ENCODE measurements around the gene FLOT1.

The FLOT1 gene

DNA sequence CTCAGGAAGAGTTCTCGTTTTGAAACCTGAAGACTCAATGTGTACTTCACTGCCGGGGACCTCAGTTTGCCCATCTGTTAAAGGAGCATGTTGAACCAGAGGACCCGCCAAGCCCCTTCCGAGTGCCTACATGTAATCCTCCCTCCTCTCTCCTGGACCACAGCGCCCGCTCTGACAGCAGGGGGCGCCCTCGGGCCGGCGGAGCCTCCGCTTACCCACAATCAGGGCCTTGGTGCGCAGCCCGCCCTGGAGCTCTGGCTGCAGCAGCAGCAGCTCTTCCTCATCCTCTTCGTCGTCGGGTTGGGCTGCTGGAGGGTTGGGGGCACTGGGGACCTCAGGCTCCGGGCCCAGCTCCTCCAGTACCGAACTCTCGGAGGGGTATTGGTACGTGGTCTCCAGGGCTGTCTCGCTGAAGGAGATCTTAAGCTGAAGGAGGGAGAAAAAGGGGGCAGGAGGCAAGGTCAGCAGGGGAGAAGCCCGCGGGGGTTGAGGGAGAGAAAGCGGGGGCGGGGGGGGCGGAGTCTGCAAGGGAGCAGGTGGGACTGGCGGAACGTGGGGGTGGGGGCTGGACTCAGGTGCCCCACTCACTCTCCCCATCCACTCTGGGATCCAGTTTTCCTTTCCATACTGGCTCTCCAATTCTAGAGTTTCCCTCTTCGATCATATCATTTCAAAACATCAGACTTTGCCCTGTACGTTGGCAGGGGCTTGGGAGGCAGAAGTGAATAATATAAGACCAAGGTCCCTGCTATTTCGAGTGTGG is 63.3 kb downstream of the FLOT1 start (continued):
- TF ChIP-seq, protein P1, sequence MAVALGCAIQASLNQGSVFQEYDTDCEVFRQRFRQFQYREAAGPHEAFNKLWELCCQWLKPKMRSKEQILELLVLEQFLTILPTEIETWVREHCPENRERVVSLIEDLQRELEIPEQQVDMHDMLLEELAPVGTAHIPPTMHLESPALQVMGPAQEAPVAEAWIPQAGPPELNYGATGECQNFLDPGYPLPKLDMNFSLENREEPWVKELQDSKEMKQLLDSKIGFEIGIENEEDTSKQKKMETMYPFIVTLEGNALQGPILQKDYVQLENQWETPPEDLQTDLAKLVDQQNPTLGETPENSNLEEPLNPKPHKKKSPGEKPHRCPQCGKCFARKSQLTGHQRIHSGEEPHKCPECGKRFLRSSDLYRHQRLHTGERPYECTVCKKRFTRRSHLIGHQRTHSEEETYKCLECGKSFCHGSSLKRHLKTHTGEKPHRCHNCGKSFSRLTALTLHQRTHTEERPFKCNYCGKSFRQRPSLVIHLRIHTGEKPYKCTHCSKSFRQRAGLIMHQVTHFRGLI (tag by site-specific recombination; IDR thresholded peaks at IDR 0.05): peak; percentile 65; the same call in 1 of the 2 replicates
- TF ChIP-seq ZNF140 (tag by site-specific recombination; IDR thresholded peaks at IDR 0.05): no peak
- TF ChIP-seq IKZF3 (tag by site-specific recombination; IDR thresholded peaks at IDR 0.05): no peak
- no peak for TF ChIP-seq YY1 (tag by site-specific recombination; IDR thresholded peaks at IDR 0.05)
- TF ChIP-seq ZNF221 (tag by site-specific recombination; IDR thresholded peaks at IDR 0.05; ENCODE audit: borderline replicate concordance): no peak
- TF ChIP-seq ZNF544 (tag by site-specific recombination; IDR thresholded peaks at IDR 0.05): no peak
- TF ChIP-seq ZNF133 (tag by site-specific recombination; IDR thresholded peaks at IDR 0.05): no peak
- TF ChIP-seq, protein P2, sequence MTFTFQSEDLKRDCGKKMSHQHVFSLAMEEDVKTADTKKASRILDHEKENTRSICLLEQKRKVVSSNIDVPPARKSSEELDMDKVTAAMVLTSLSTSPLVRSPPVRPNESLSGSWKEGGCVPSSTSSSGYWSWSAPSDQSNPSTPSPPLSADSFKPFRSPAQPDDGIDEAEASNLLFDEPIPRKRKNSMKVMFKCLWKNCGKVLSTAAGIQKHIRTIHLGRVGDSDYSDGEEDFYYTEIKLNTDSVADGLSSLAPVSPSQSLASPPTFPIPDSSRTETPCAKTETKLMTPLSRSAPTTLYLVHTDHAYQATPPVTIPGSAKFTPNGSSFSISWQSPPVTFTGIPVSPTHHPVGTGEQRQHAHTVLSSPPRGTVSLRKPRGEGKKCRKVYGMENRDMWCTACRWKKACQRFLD (tag by site-specific recombination; IDR thresholded peaks at IDR 0.05): no peak
- TF ChIP-seq MZF1 (tag by site-specific recombination; IDR thresholded peaks at IDR 0.05; ENCODE audit: borderline replicate concordance): no peak
- TF ChIP-seq SP7 (tag by site-specific recombination; IDR thresholded peaks at IDR 0.05): 0 out of 2 replicates have a peak, but pooled peaks have one; percentile 35
- TF ChIP-seq, protein P3, sequence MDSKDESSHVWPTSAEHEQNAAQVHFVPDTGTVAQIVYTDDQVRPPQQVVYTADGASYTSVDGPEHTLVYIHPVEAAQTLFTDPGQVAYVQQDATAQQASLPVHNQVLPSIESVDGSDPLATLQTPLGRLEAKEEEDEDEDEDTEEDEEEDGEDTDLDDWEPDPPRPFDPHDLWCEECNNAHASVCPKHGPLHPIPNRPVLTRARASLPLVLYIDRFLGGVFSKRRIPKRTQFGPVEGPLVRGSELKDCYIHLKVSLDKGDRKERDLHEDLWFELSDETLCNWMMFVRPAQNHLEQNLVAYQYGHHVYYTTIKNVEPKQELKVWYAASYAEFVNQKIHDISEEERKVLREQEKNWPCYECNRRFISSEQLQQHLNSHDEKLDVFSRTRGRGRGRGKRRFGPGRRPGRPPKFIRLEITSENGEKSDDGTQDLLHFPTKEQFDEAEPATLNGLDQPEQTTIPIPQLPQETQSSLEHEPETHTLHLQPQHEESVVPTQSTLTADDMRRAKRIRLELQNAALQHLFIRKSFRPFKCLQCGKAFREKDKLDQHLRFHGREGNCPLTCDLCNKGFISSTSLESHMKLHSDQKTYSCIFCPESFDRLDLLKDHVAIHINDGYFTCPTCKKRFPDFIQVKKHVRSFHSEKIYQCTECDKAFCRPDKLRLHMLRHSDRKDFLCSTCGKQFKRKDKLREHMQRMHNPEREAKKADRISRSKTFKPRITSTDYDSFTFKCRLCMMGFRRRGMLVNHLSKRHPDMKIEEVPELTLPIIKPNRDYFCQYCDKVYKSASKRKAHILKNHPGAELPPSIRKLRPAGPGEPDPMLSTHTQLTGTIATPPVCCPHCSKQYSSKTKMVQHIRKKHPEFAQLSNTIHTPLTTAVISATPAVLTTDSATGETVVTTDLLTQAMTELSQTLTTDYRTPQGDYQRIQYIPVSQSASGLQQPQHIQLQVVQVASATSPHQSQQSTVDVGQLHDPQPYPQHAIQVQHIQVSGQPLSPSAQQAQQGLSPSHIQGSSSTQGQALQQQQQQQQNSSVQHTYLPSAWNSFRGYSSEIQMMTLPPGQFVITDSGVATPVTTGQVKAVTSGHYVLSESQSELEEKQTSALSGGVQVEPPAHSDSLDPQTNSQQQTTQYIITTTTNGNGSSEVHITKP (tag by site-specific recombination; IDR thresholded peaks at IDR 0.05): no peak
- TF ChIP-seq, protein P4, sequence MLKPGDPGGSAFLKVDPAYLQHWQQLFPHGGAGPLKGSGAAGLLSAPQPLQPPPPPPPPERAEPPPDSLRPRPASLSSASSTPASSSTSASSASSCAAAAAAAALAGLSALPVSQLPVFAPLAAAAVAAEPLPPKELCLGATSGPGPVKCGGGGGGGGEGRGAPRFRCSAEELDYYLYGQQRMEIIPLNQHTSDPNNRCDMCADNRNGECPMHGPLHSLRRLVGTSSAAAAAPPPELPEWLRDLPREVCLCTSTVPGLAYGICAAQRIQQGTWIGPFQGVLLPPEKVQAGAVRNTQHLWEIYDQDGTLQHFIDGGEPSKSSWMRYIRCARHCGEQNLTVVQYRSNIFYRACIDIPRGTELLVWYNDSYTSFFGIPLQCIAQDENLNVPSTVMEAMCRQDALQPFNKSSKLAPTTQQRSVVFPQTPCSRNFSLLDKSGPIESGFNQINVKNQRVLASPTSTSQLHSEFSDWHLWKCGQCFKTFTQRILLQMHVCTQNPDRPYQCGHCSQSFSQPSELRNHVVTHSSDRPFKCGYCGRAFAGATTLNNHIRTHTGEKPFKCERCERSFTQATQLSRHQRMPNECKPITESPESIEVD (tag by site-specific recombination; IDR thresholded peaks at IDR 0.05): no peak
- no peak for TF ChIP-seq HOXC10 (CRISPR knock-in tag; IDR thresholded peaks at IDR 0.05)
- TF ChIP-seq SP2 (tag by site-specific recombination; IDR thresholded peaks at IDR 0.05): no peak
- no peak for TF ChIP-seq ZNF169 (tag by site-specific recombination; IDR thresholded peaks at IDR 0.05)
- TF ChIP-seq ZNF146 (tag by site-specific recombination; IDR thresholded peaks at IDR 0.05): no peak
- TF ChIP-seq ZSCAN16 (tag by site-specific recombination; IDR thresholded peaks at IDR 0.05): no peak
- no peak for TF ChIP-seq KLF16 (tag by site-specific recombination; IDR thresholded peaks at IDR 0.05)
- no peak for TF ChIP-seq ZNF747 (tag by site-specific recombination; IDR thresholded peaks at IDR 0.05)
- no peak for TF ChIP-seq ZNF433 (tag by site-specific recombination; IDR thresholded peaks at IDR 0.05; ENCODE audit: low read depth)
- TF ChIP-seq, protein P5, sequence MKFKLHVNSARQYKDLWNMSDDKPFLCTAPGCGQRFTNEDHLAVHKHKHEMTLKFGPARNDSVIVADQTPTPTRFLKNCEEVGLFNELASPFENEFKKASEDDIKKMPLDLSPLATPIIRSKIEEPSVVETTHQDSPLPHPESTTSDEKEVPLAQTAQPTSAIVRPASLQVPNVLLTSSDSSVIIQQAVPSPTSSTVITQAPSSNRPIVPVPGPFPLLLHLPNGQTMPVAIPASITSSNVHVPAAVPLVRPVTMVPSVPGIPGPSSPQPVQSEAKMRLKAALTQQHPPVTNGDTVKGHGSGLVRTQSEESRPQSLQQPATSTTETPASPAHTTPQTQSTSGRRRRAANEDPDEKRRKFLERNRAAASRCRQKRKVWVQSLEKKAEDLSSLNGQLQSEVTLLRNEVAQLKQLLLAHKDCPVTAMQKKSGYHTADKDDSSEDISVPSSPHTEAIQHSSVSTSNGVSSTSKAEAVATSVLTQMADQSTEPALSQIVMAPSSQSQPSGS (tag by site-specific recombination; IDR thresholded peaks at IDR 0.05; ENCODE audit: low read depth): no peak
- TF ChIP-seq ZNF302 (tag by site-specific recombination; IDR thresholded peaks at IDR 0.05; ENCODE audit: low read depth): no peak
- TF ChIP-seq, protein P6, sequence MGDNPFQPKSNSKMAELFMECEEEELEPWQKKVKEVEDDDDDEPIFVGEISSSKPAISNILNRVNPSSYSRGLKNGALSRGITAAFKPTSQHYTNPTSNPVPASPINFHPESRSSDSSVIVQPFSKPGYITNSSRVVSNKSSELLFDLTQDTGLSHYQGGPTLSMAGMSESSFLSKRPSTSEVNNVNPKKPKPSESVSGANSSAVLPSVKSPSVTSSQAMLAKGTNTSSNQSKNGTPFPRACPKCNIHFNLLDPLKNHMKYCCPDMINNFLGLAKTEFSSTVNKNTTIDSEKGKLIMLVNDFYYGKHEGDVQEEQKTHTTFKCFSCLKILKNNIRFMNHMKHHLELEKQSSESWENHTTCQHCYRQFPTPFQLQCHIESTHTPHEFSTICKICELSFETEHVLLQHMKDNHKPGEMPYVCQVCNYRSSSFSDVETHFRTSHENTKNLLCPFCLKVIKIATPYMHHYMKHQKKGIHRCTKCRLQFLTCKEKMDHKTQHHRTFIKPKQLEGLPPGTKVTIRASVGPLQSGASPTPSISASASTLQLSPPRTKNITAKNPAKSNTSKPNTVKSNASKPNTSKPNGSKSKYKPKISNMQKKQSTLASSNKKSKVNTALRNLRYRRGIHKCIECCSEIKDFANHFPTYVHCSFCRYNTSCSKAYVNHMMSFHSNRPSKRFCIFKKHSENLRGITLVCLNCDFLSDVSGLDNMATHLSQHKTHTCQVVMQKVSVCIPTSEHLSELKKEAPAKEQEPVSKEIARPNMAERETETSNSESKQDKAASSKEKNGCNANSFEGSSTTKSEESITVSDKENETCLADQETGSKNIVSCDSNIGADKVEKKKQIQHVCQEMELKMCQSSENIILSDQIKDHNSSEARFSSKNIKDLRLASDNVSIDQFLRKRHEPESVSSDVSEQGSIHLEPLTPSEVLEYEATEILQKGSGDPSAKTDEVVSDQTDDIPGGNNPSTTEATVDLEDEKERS (tag by site-specific recombination; IDR thresholded peaks at IDR 0.05): no peak
- TF ChIP-seq, protein P7, sequence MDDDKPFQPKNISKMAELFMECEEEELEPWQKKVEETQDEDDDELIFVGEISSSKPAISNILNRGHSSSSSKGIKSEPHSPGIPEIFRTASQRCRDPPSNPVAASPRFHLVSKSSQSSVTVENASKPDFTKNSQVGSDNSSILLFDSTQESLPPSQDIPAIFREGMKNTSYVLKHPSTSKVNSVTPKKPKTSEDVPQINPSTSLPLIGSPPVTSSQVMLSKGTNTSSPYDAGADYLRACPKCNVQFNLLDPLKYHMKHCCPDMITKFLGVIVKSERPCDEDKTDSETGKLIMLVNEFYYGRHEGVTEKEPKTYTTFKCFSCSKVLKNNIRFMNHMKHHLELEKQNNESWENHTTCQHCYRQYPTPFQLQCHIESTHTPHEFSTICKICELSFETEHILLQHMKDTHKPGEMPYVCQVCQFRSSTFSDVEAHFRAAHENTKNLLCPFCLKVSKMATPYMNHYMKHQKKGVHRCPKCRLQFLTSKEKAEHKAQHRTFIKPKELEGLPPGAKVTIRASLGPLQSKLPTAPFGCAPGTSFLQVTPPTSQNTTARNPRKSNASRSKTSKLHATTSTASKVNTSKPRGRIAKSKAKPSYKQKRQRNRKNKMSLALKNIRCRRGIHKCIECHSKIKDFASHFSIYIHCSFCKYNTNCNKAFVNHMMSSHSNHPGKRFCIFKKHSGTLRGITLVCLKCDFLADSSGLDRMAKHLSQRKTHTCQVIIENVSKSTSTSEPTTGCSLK (tag by site-specific recombination; IDR thresholded peaks at IDR 0.05): no peak
- TF ChIP-seq ZNF214 (tag by site-specific recombination; IDR thresholded peaks at IDR 0.05; ENCODE audit: borderline replicate concordance): no peak
